HCT116 (cell line): ENCODE results near the gene DNMT3A. TPM values are rescaled to one million over a fixed set of nuclear protein-coding genes. Genes with fewer than 3 reads are reported as not detected.

Source experiments
- ATAC-seq: fragments of 200-7000 bp; cut with Tn5 transposase; 2 replicates; pipeline ENCODE4 v1.9.1; 2020; ENCODE audit warnings: mild to moderate bottlenecking, moderate library complexity
- BruUV-seq: library from RNA; stranded (reverse); fragments of 400-500 nt; replicated peaks from 2 replicates; lab custom pipeline; 2021; lab: Mats Ljungman, UMichigan
- CTCF ChIA-PET: fragments of 300-600 bp; sonication (Branson Sonifier 250); formaldehyde crosslinking; loops from one replicate; lab custom pipeline; 2021; ENCODE audit warnings: antibody characterized with exemption; lab: Charles Lee
- POLR2A ChIA-PET: fragments of 300-600, 350-600 bp; sonication (Branson Sonifier 250); formaldehyde crosslinking; loops from one replicate; lab custom pipeline; 2021; ENCODE audit warnings: antibody characterized with exemption; lab: Charles Lee
- RAD21 ChIA-PET, 2 experiments: fragments of 300-600 bp; sonication (Branson Sonifier 250); formaldehyde crosslinking; loops; one replicate each; lab custom pipeline; 2023; ENCODE audit warnings: low total read pairs in 2 of 2; ENCODE audit not compliant: uncharacterized antibody in 2 of 2, unreplicated experiment in 2 of 2, low non-redundant PET in 1 of 2; lab: Charles Lee
- DNase-seq: peaks from one replicate; pipeline ENCODE4 v3.0.0-alpha.2; 2010; ENCODE audit warnings: low read depth, low spot score
- H2AFZ ChIP-seq: fragments of 200-600 bp; shearing (Covaris generic), sonication (generic); 2 replicates; pipeline ENCODE4 v1.6.1; 2017; ENCODE audit warnings: low read depth, mixed run types, mixed read lengths, antibody characterized with exemption, low read length; ENCODE audit not compliant: poor library complexity, severe bottlenecking
- H3K27ac ChIP-seq: 2 replicates; pipeline ENCODE4 v1.5.1; 2012; ENCODE audit warnings: low read depth, low read length
- H3K27me3 ChIP-seq: fragments of 200-600 bp; sonication (generic); 2 replicates; pipeline ENCODE4 v1.6.1; 2016; ENCODE audit warnings: mixed run types, low read length, mixed read lengths; ENCODE audit not compliant: insufficient read depth
- H3K36me3 ChIP-seq, 2 experiments: fragments of 200-500 bp in 1 of 2; fragments of 200-600 bp in 1 of 2; sonication (Bioruptor generic) in 1 of 2; sonication (generic) in 1 of 2; 2 replicates each; pipeline versions ENCODE4 v1.5.1 to v1.6.1; 2014 to 2016; ENCODE audit warnings: low read length in 2 of 2, inconsistent platforms in 1 of 2, mixed read lengths in 1 of 2, mixed run types in 1 of 2; ENCODE audit not compliant: insufficient read depth in 2 of 2, control insufficient read depth in 1 of 2
- H3K4me1 ChIP-seq, 2 experiments: fragments of 200-600 bp in 1 of 2; sonication (generic) in 1 of 2; 2 replicates each; pipeline versions ENCODE4 v1.5.1 to v1.6.1; 2012 to 2017; ENCODE audit warnings: low read length in 2 of 2, inconsistent platforms in 1 of 2, mild to moderate bottlenecking in 1 of 2, mixed read lengths in 1 of 2, mixed run types in 1 of 2, moderate library complexity in 1 of 2; ENCODE audit not compliant: insufficient read depth in 2 of 2, control insufficient read depth in 1 of 2
- H3K4me2 ChIP-seq: fragments of 200-600 bp; sonication (generic); 2 replicates; pipeline ENCODE4 v1.6.1; 2017; ENCODE audit warnings: mixed run types, low read length, mixed read lengths
- H3K4me3 ChIP-seq, 2 experiments: fragments of 200-600 bp in 1 of 2; sonication (generic) in 1 of 2; replicated peaks in 1 of 2; 2 replicates each; pipeline ENCODE4 v1.5.1; 2011 to 2016; ENCODE audit warnings: low read length in 2 of 2, control low read depth in 1 of 2, low read depth in 1 of 2, mild to moderate bottlenecking in 1 of 2, mixed read lengths in 1 of 2, mixed run types in 1 of 2
- H3K79me2 ChIP-seq: fragments of 200-600 bp; sonication (generic); 2 replicates; pipeline ENCODE4 v1.6.1; 2017; ENCODE audit warnings: mild to moderate bottlenecking, mixed run types, low read length, moderate library complexity, mixed read lengths; ENCODE audit not compliant: insufficient read depth
- H3K9ac ChIP-seq: fragments of 200-600 bp; sonication (generic); 2 replicates; pipeline ENCODE4 v1.6.1; 2016; ENCODE audit warnings: low read length, mixed read lengths
- H3K9me2 ChIP-seq: fragments of 200-600 bp; sonication (generic), shearing (Covaris generic); 2 replicates; pipeline ENCODE4 v1.6.1; 2017; ENCODE audit warnings: mixed run types, mild to moderate bottlenecking, moderate library complexity; ENCODE audit not compliant: insufficient read depth
- H3K9me3 ChIP-seq, 2 experiments: fragments of 200-500 bp in 1 of 2; fragments of 200-600 bp in 1 of 2; sonication (Bioruptor generic) in 1 of 2; sonication (generic) in 1 of 2; 2 replicates each; pipeline ENCODE4 v1.6.1; 2014 to 2017; ENCODE audit warnings: low read length in 2 of 2, mixed read lengths in 2 of 2, inconsistent platforms in 1 of 2, low read depth in 1 of 2, mild to moderate bottlenecking in 1 of 2, mixed run types in 1 of 2, moderate library complexity in 1 of 2; ENCODE audit not compliant: control insufficient read depth in 1 of 2, insufficient read depth in 1 of 2
- H4K20me1 ChIP-seq: fragments of 200-600 bp; sonication (generic), shearing (Covaris generic); 2 replicates; pipeline ENCODE4 v1.6.1; 2017; ENCODE audit warnings: mixed run types, mild to moderate bottlenecking, moderate library complexity; ENCODE audit not compliant: insufficient read depth
- CEBPB ChIP-seq: IDR thresholded peaks from 2 replicates; pipeline ENCODE4 v1.6.1; 2012; ENCODE audit warnings: low read depth
- EGR1 ChIP-seq: IDR thresholded peaks from 2 replicates; pipeline ENCODE4 v1.6.1; 2012; ENCODE audit warnings: low read depth
- ELF1 ChIP-seq: IDR thresholded peaks from 2 replicates; pipeline ENCODE4 v1.6.1; 2012; ENCODE audit warnings: low read depth, borderline replicate concordance
- EZH2phosphoT487 ChIP-seq: fragments of 200-600 bp; IDR thresholded peaks from 2 replicates; pipeline ENCODE4 v1.6.1; 2018; ENCODE audit warnings: antibody characterized with exemption, borderline replicate concordance
- POLR2A ChIP-seq: IDR thresholded peaks from 2 replicates; pipeline ENCODE4 v1.7.0; 2011; ENCODE audit warnings: borderline replicate concordance; ENCODE audit not compliant: insufficient read depth, insufficient read length; ENCODE audit errors: extremely low read depth
- RAD21 ChIP-seq: IDR thresholded peaks from 2 replicates; pipeline ENCODE4 v1.6.1; 2012; ENCODE audit warnings: low read depth, mild to moderate bottlenecking
- SIN3A ChIP-seq: IDR thresholded peaks from 2 replicates; pipeline ENCODE4 v1.6.1; 2012; ENCODE audit warnings: low read depth
- YY1 ChIP-seq: IDR thresholded peaks from 2 replicates; pipeline ENCODE4 v1.6.1; 2011; ENCODE audit warnings: low read length, low read depth, moderate library complexity, mild to moderate bottlenecking; ENCODE audit not compliant: insufficient replicate concordance; ENCODE audit errors: extremely low read depth
- ZFX ChIP-seq: fragments of 450-650 bp; IDR thresholded peaks from 2 replicates; pipeline ENCODE4 v1.6.1; 2017
- intact Hi-C: fragments of 100-400 bp; cut with micrococcal nuclease; formaldehyde crosslinking; loops from 2 replicates; pipeline ENCODE4 v1.10.0; 2022
- total RNA-seq: library from RNA; stranded (reverse); gene quantifications from one replicate; pipeline ENCODE4 v1.2.1, GENCODE V29; 2021; ENCODE audit not compliant: unreplicated experiment
- TF ChIP-seq, protein P1 (sequence below): IDR thresholded peaks from 2 replicates; pipeline ENCODE4 v1.6.1; 2012; ENCODE audit warnings: low read depth
- TF ChIP-seq, protein P2 (sequence below): IDR thresholded peaks from 2 replicates; pipeline ENCODE4 v1.6.1; 2012
- TF ChIP-seq, protein P3 (sequence below): IDR thresholded peaks from 2 replicates; pipeline ENCODE4 v1.6.1; 2012

Gene DNMT3A
- total RNA-seq, 1 experiment from 2014 or later, result 14.3 TPM

DNA sequence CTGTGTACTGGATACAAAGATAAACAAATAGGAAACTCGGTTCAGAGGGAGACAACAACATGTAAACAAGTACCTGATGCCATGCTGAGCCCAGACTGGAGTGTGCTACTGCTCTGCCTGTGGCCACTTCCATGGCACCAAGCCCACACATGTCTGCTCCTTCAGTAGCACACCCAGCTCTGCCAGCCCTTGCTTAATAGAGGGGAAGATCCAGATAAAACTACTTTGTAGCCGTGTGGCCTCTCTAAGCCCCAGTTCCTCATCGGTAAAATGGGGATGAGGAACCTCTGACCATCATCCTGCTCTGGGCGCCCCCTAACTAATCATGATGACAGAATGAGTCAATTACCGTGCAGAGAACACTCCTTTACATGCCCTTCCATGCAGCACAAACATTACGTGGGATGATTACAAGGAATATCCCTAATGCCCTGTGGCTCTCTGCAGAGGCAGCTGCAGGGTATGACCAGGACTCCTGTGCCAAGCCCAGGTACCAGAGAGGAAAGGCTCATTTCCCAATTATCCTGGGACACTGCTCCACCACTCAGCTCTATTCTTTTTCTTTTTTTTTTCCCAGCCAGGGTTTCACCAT is 34.9 kb downstream of the DNMT3A start:
- Histone ChIP-seq H3K79me2 (0 out of 2 replicates have a peak, but pooled peaks cover 2% of the 10 kb centered on the region), H3K4me2 (no peak overlapping the region), H3K27ac (no peak overlapping the region), H3K36me3 (no peaks in the 10 kb centered on the region; a peak in 1 of 4 replicates), H3K9ac (no peak overlapping the region), H3K27me3 (no peaks in the 10 kb centered on the region), H2AFZ (no peak overlapping the region), H3K4me1 (peaks cover 16 to 22% of the 10 kb centered on the region in 2 experiments), H3K9me2 (no peaks in the 10 kb centered on the region), H4K20me1 (no peaks in the 10 kb centered on the region), H3K4me3 (no peak overlapping the region), H3K9me3 (no peaks in the 10 kb centered on the region)
- intact Hi-C loops, result loop anchor here (10.0 kb wide), 1 partner anchor 358 kb away; no protein-coding TSS in a partner anchor
- TF ChIP-seq YY1, result no peak
- TF ChIP-seq ZFX, result no peak
- no peak for TF ChIP-seq CEBPB
- TF ChIP-seq, protein P1, sequence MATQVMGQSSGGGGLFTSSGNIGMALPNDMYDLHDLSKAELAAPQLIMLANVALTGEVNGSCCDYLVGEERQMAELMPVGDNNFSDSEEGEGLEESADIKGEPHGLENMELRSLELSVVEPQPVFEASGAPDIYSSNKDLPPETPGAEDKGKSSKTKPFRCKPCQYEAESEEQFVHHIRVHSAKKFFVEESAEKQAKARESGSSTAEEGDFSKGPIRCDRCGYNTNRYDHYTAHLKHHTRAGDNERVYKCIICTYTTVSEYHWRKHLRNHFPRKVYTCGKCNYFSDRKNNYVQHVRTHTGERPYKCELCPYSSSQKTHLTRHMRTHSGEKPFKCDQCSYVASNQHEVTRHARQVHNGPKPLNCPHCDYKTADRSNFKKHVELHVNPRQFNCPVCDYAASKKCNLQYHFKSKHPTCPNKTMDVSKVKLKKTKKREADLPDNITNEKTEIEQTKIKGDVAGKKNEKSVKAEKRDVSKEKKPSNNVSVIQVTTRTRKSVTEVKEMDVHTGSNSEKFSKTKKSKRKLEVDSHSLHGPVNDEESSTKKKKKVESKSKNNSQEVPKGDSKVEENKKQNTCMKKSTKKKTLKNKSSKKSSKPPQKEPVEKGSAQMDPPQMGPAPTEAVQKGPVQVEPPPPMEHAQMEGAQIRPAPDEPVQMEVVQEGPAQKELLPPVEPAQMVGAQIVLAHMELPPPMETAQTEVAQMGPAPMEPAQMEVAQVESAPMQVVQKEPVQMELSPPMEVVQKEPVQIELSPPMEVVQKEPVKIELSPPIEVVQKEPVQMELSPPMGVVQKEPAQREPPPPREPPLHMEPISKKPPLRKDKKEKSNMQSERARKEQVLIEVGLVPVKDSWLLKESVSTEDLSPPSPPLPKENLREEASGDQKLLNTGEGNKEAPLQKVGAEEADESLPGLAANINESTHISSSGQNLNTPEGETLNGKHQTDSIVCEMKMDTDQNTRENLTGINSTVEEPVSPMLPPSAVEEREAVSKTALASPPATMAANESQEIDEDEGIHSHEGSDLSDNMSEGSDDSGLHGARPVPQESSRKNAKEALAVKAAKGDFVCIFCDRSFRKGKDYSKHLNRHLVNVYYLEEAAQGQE, result no peak
- TF ChIP-seq SIN3A, result no peak
- BruUV-seq, result no TSS peak
- ChIA-PET POLR2A (no interaction called here), RAD21 (no interaction called here), CTCF (no interaction called here)
- ATAC-seq, result no peak
- no peak for DNase-seq

GRCh38 chr2:25305775-25306174 is 36.0 kb downstream of the DNMT3A start:
- ATAC-seq, result no peak
- Histone ChIP-seq H3K9me3 (no peaks in the 10 kb centered on the region), H3K27ac (no peak overlapping the region), H3K9me2 (no peaks in the 10 kb centered on the region), H4K20me1 (no peaks in the 10 kb centered on the region), H3K9ac (no peak overlapping the region), H3K4me1 (peaks cover 9 to 19% of the 10 kb centered on the region in 2 experiments), H3K4me2 (no peak overlapping the region), H2AFZ (no peak overlapping the region), H3K27me3 (no peaks in the 10 kb centered on the region)
- no peak for DNase-seq
- BruUV-seq, result no TSS peak
- intact Hi-C loops, result loop anchor here (10.0 kb wide), 1 partner anchor 359 kb away; no protein-coding TSS in a partner anchor
- ChIA-PET POLR2A (no interaction called here), CTCF (no interaction called here)
- TF ChIP-seq ELF1 (no peak), RAD21 (no peak), EGR1 (no peak), EZH2phosphoT487 (no peak), YY1 (no peak), POLR2A (no peak), SIN3A (no peak)
- TF ChIP-seq, protein P2, sequence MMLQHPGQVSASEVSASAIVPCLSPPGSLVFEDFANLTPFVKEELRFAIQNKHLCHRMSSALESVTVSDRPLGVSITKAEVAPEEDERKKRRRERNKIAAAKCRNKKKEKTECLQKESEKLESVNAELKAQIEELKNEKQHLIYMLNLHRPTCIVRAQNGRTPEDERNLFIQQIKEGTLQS, result no peak
- TF ChIP-seq, protein P3, sequence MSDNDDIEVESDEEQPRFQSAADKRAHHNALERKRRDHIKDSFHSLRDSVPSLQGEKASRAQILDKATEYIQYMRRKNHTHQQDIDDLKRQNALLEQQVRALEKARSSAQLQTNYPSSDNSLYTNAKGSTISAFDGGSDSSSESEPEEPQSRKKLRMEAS, result no peak
- TF ChIP-seq, all 23 proteins: peak for 0
- Histone ChIP-seq H3K79me2 (0 out of 2 replicates have a peak, but pooled peaks cover 2% of the 10 kb centered on the region), H3K4me3 (no peak overlapping the region), H3K36me3 (no peaks in the 10 kb centered on the region; a peak in 1 of 4 replicates)
- RAD21 ChIA-PET, result no interaction called here
